Endodermal cell (in vitro differentiated cells): ENCODE data around the gene S100A1. TPM values are rescaled to one million over a fixed set of nuclear protein-coding genes. Genes with fewer than 3 reads are reported as not detected.

Source experiments
- DNase-seq: peaks from one replicate; pipeline ENCODE4 v3.0.0-alpha.2; 2017
- H3K27ac ChIP-seq: 2 replicates; pipeline ENCODE4 v1.5.1; 2013; ENCODE audit warnings: mild to moderate bottlenecking, low read depth, low read length, moderate library complexity
- H3K27me3 ChIP-seq: 2 replicates; pipeline ENCODE4 v1.6.1; 2013; ENCODE audit warnings: mild to moderate bottlenecking, low read length, moderate library complexity; ENCODE audit not compliant: insufficient read depth, control insufficient read depth, poor library complexity, severe bottlenecking
- H3K36me3 ChIP-seq: 2 replicates; pipeline ENCODE4 v1.7.0; 2013; ENCODE audit warnings: mild to moderate bottlenecking, low read length, moderate library complexity; ENCODE audit not compliant: control insufficient read depth, insufficient read depth
- H3K4me1 ChIP-seq: one replicate; pipeline ENCODE4 v1.7.0; 2013; ENCODE audit warnings: low read length; ENCODE audit not compliant: control insufficient read depth, insufficient read depth
- H3K4me3 ChIP-seq: 2 replicates; pipeline ENCODE4 v1.5.1; 2013; ENCODE audit warnings: mild to moderate bottlenecking, low read length, moderate library complexity
- H3K9ac ChIP-seq: 2 replicates; pipeline ENCODE4 v1.6.1; 2013; ENCODE audit warnings: mild to moderate bottlenecking, low read length, moderate library complexity; ENCODE audit not compliant: poor library complexity, severe bottlenecking; ENCODE audit errors: extremely low read depth
- H3K9me3 ChIP-seq: 2 replicates; pipeline ENCODE4 v1.6.1; 2013; ENCODE audit warnings: mild to moderate bottlenecking, low read length, moderate library complexity; ENCODE audit not compliant: control insufficient read depth
- H3K27ac Mint-ChIP-seq: 2 replicates; pipeline ENCODE4 v1.8.0; 2020; ENCODE audit warnings: mixed read lengths
- H3K27me3 Mint-ChIP-seq: 2 replicates; pipeline ENCODE4 v1.8.0; 2021; ENCODE audit warnings: mild to moderate bottlenecking, mixed read lengths; ENCODE audit not compliant: insufficient read depth
- H3K36me3 Mint-ChIP-seq: 2 replicates; pipeline ENCODE4 v1.8.0; 2020; ENCODE audit warnings: low read depth, mixed read lengths
- H3K4me1 Mint-ChIP-seq: 2 replicates; pipeline ENCODE4 v1.8.0; 2020; ENCODE audit warnings: mixed read lengths
- H3K4me3 Mint-ChIP-seq: 2 replicates; pipeline ENCODE4 v1.8.0; 2020; ENCODE audit warnings: mild to moderate bottlenecking, moderate library complexity, mixed read lengths
- H3K9me3 Mint-ChIP-seq: 2 replicates; pipeline ENCODE4 v1.8.0; 2020; ENCODE audit warnings: mild to moderate bottlenecking, mixed read lengths
- WGBS, 2 experiments: methylation state at CpG; one replicate each; pipeline versions ENCODE4 v1.1.5 to v1.1.7; 2013; ENCODE audit warnings: missing lambda C conversion rate in 2 of 2, mixed read lengths in 1 of 2; ENCODE audit not compliant: insufficient coverage in 1 of 2, insufficient read length in 1 of 2; 5-methylcytosine and 5-hydroxymethylcytosine counted together
- total RNA-seq, 2 donors: library from RNA; stranded (reverse); fragmentation: NEBNext Ultra II Directional in 1 of 2; extraction: Animal tissue kit (Norgen Biotek cat#: 25700) in 1 of 2; gene quantifications; 2 replicates in 1 of 2; 3 replicates in 1 of 2; pipeline ENCODE4 v1.2.1, GENCODE V29; 2021
- TF ChIP-seq, protein P1 (sequence below): fragments of 200-600 bp; sonication (generic); conservative IDR thresholded peaks from 2 replicates; pipeline ENCODE4 v1.5.0; 2021; ENCODE audit warnings: antibody characterized with exemption, mild to moderate bottlenecking

The S100A1 gene
- total RNA-seq, 2 donors from 2014 or later = 1.8 to 5.0 TPM

GRCh38 chr1:153647346-153647714 is 19.1 kb downstream of the S100A1 start:
- peaks cover 42% of the 10 kb centered on the region for H3K36me3 Mint-ChIP-seq
- 83% methylated on average over 2 of the region's 2 CpGs for WGBS, 2 experiments
- Histone ChIP-seq H3K9me3 (no peaks in the 10 kb centered on the region), H3K4me3 (no peak overlapping the region), H3K27me3 (no peaks in the 10 kb centered on the region), H3K27ac (no peak overlapping the region), H3K36me3 (peaks cover 46% of the 10 kb centered on the region), H3K9ac (no peak overlapping the region), H3K4me1 (peaks cover 13% of the 10 kb centered on the region)
- TF ChIP-seq, protein P1, sequence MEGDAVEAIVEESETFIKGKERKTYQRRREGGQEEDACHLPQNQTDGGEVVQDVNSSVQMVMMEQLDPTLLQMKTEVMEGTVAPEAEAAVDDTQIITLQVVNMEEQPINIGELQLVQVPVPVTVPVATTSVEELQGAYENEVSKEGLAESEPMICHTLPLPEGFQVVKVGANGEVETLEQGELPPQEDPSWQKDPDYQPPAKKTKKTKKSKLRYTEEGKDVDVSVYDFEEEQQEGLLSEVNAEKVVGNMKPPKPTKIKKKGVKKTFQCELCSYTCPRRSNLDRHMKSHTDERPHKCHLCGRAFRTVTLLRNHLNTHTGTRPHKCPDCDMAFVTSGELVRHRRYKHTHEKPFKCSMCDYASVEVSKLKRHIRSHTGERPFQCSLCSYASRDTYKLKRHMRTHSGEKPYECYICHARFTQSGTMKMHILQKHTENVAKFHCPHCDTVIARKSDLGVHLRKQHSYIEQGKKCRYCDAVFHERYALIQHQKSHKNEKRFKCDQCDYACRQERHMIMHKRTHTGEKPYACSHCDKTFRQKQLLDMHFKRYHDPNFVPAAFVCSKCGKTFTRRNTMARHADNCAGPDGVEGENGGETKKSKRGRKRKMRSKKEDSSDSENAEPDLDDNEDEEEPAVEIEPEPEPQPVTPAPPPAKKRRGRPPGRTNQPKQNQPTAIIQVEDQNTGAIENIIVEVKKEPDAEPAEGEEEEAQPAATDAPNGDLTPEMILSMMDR = peak; percentile 43
- H3K9me3 Mint-ChIP-seq = no peaks in the 10 kb centered on the region
- H3K4me1 Mint-ChIP-seq = peaks cover 16% of the 10 kb centered on the region
- peak; percentile 66 for DNase-seq
- no peak overlapping the region for H3K4me3 Mint-ChIP-seq
- H3K27ac Mint-ChIP-seq = peak overlapping the region; percentile 64
- no peaks in the 10 kb centered on the region for H3K27me3 Mint-ChIP-seq

- H3K4me3 ChIP-seq = no peak overlapping the region
- peaks cover 10% of the 10 kb centered on the region for H3K4me1 ChIP-seq
- Mint-ChIP-seq H3K36me3 (peaks cover 34% of the 10 kb centered on the region), H3K9me3 (no peaks in the 10 kb centered on the region), H3K4me1 (peaks cover 14% of the 10 kb centered on the region), H3K27me3 (peaks cover 3% of the 10 kb centered on the region), H3K4me3 (no peak overlapping the region), H3K27ac (peak overlapping the region; percentile 52)
- no peaks in the 10 kb centered on the region for H3K9me3 ChIP-seq
- 86 to 94% methylated on average over 3 to 10 of the region's 10 CpGs for WGBS, 2 experiments
- H3K27me3 ChIP-seq = no peaks in the 10 kb centered on the region
- no peak overlapping the region for H3K9ac ChIP-seq
- TF ChIP-seq, protein P1 = no peak
- DNase-seq = no peak
- no peak overlapping the region for H3K27ac ChIP-seq
- H3K36me3 ChIP-seq = peaks cover 38% of the 10 kb centered on the region
Observed at GRCh38 chr1:153648000-153648643, 19.9 kb downstream of the S100A1 start.

GRCh38 chr1:153649137-153649862 is 21.1 kb downstream of the S100A1 start:
- Histone ChIP-seq H3K27me3 (no peaks in the 10 kb centered on the region), H3K4me3 (no peak overlapping the region), H3K27ac (no peak overlapping the region), H3K4me1 (peaks cover 10% of the 10 kb centered on the region), H3K9me3 (no peaks in the 10 kb centered on the region), H3K36me3 (peaks cover 26% of the 10 kb centered on the region), H3K9ac (no peak overlapping the region)
- Mint-ChIP-seq H3K4me1 (peaks cover 14% of the 10 kb centered on the region), H3K9me3 (no peaks in the 10 kb centered on the region), H3K36me3 (peaks cover 22% of the 10 kb centered on the region), H3K27me3 (peaks cover 7% of the 10 kb centered on the region), H3K4me3 (no peak overlapping the region), H3K27ac (peak overlapping the region; percentile 64)
- WGBS, 2 experiments = 52 to 92% methylated on average over 2 to 3 of the region's 3 CpGs
- DNase-seq = peak; percentile 60
- TF ChIP-seq, protein P1 = no peak
